WI38 (cell line): ENCODE results near the gene ZNF23.

Experiments used
- H3K4me3 ChIP-seq: 2 replicates; pipeline ENCODE4 v1.5.1; 2011; ENCODE audit warnings: low read depth, mild to moderate bottlenecking, control low read depth, low read length
- CTCF ChIP-seq: IDR thresholded peaks from 2 replicates; pipeline ENCODE4 v1.5.1; 2012; ENCODE audit warnings: low read depth, mild to moderate bottlenecking, control low read depth, low read length

Gene ZNF23

GRCh38 chr16:71408536-71408935, 53.5 kb downstream of the ZNF23 start:
- H3K4me3 ChIP-seq = no peak overlapping the region
- TF ChIP-seq CTCF = no peak

GRCh38 chr16:71407731-71408130, 54.3 kb downstream of the ZNF23 start:
- H3K4me3 ChIP-seq = no peak overlapping the region
- TF ChIP-seq CTCF = no peak

- no peak overlapping the region for H3K4me3 ChIP-seq
- no peak for TF ChIP-seq CTCF
Measured at GRCh38 chr16:71406724-71407123, 55.3 kb downstream of the ZNF23 start.

- TF ChIP-seq CTCF = no peak
- H3K4me3 ChIP-seq = no peak overlapping the region
Measured at GRCh38 chr16:71406316-71406715, 55.7 kb downstream of the ZNF23 start.

GRCh38 chr16:71404364-71404763, 57.7 kb downstream of the ZNF23 start:
- no peak for TF ChIP-seq CTCF
- H3K4me3 ChIP-seq = no peak overlapping the region

- TF ChIP-seq CTCF = no peak
- H3K4me3 ChIP-seq = no peak overlapping the region
Measured at GRCh38 chr16:71402674-71403073, 59.4 kb downstream of the ZNF23 start.

- H3K4me3 ChIP-seq = no peak overlapping the region
- TF ChIP-seq CTCF = no peak
Measured at GRCh38 chr16:71402007-71402406, 60.0 kb downstream of the ZNF23 start.
